ENCODE measurements around the gene DDX42. TPM values are rescaled to one million over a fixed set of nuclear protein-coding genes. Genes with fewer than 3 reads are reported as not detected.

Gene DDX42
- total and polyA plus RNA-seq, 2 experiments from 2014 or later = 57.8 to 101 TPM

DNA sequence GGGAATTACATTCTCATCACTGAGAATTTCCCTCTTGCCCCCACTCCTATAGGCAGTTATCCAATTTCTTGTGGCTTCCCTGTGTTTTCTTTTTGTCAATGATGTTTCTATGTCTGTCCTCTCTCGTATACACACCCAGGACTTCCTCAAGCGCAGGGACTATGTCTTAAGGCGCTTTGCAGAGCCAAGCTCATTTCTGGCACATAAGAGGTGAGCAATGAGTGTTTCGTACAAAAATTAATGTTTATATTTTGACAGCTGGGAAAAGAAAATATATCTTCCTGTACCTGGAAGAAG lies 947 bp downstream of the DDX42 start (continued):
- TF ChIP-seq, protein P1, sequence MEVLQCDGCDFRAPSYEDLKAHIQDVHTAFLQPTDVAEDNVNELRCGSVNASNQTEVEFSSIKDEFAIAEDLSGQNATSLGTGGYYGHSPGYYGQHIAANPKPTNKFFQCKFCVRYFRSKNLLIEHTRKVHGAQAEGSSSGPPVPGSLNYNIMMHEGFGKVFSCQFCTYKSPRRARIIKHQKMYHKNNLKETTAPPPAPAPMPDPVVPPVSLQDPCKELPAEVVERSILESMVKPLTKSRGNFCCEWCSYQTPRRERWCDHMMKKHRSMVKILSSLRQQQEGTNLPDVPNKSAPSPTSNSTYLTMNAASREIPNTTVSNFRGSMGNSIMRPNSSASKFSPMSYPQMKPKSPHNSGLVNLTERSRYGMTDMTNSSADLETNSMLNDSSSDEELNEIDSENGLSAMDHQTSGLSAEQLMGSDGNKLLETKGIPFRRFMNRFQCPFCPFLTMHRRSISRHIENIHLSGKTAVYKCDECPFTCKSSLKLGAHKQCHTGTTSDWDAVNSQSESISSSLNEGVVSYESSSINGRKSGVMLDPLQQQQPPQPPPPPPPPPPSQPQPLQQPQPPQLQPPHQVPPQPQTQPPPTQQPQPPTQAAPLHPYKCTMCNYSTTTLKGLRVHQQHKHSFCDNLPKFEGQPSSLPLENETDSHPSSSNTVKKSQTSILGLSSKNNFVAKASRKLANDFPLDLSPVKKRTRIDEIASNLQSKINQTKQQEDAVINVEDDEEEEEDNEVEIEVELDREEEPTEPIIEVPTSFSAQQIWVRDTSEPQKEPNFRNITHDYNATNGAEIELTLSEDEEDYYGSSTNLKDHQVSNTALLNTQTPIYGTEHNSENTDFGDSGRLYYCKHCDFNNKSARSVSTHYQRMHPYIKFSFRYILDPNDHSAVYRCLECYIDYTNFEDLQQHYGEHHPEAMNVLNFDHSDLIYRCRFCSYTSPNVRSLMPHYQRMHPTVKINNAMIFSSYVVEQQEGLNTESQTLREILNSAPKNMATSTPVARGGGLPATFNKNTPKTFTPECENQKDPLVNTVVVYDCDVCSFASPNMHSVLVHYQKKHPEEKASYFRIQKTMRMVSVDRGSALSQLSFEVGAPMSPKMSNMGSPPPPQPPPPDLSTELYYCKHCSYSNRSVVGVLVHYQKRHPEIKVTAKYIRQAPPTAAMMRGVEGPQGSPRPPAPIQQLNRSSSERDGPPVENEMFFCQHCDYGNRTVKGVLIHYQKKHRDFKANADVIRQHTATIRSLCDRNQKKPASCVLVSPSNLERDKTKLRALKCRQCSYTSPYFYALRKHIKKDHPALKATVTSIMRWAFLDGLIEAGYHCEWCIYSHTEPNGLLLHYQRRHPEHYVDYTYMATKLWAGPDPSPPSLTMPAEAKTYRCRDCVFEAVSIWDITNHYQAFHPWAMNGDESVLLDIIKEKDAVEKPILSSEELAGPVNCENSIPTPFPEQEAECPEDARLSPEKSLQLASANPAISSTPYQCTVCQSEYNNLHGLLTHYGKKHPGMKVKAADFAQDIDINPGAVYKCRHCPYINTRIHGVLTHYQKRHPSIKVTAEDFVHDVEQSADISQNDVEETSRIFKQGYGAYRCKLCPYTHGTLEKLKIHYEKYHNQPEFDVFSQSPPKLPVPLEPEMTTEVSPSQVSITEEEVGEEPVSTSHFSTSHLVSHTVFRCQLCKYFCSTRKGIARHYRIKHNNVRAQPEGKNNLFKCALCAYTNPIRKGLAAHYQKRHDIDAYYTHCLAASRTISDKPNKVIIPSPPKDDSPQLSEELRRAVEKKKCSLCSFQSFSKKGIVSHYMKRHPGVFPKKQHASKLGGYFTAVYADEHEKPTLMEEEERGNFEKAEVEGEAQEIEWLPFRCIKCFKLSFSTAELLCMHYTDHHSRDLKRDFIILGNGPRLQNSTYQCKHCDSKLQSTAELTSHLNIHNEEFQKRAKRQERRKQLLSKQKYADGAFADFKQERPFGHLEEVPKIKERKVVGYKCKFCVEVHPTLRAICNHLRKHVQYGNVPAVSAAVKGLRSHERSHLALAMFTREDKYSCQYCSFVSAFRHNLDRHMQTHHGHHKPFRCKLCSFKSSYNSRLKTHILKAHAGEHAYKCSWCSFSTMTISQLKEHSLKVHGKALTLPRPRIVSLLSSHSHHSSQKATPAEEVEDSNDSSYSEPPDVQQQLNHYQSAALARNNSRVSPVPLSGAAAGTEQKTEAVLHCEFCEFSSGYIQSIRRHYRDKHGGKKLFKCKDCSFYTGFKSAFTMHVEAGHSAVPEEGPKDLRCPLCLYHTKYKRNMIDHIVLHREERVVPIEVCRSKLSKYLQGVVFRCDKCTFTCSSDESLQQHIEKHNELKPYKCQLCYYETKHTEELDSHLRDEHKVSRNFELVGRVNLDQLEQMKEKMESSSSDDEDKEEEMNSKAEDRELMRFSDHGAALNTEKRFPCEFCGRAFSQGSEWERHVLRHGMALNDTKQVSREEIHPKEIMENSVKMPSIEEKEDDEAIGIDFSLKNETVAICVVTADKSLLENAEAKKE (CRISPR knock-in tag; IDR thresholded peaks at IDR 0.05) = no peak
- TF ChIP-seq, protein P2, sequence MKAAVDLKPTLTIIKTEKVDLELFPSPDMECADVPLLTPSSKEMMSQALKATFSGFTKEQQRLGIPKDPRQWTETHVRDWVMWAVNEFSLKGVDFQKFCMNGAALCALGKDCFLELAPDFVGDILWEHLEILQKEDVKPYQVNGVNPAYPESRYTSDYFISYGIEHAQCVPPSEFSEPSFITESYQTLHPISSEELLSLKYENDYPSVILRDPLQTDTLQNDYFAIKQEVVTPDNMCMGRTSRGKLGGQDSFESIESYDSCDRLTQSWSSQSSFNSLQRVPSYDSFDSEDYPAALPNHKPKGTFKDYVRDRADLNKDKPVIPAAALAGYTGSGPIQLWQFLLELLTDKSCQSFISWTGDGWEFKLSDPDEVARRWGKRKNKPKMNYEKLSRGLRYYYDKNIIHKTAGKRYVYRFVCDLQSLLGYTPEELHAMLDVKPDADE (IDR thresholded peaks at IDR 0.05) = no peak
- TF ChIP-seq STAT1 (IDR thresholded peaks at IDR 0.05; ENCODE audit: unreplicated experiment) (no peak), ZNF331 (CRISPR knock-in tag; IDR thresholded peaks at IDR 0.05; ENCODE audit: low read depth) (no peak), EZH2 (IDR thresholded peaks at IDR 0.05; ENCODE audit: low read depth, unreplicated experiment) (no peak)

DNA sequence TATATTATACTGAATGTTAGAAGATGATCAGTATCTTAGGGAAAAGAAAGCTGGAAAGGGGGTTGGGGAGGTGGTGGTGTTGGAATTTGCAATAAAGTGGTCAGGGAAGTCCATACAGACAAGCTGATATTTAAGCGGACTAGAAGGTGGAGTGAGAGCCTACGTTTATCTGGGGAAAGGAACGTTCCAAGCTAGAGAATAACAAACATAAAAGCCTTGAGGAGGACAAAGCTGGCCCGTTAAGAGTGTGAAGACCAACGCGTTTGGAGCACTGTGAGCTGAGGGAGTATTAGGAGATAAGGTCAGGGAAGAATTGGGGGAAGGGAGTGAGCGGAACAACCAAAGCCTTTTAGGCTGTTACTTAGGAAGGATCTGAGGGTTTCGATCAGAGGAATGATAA lies 1.4 kb downstream of the DDX42 start:
- Mint-ChIP-seq H3K4me3 (peak overlapping the region; percentile 95), H3K27me3 (ENCODE audit: insufficient read depth, low read depth, poor library complexity) (peaks cover 14% of the 10 kb centered on the region), H3K4me1 (peaks cover 22% of the 10 kb centered on the region), H3K36me3 (ENCODE audit: low read depth) (peaks cover 48% of the 10 kb centered on the region), H3K27ac (0 out of 2 replicates have a peak overlapping the region, but pooled peaks have one; percentile 2), H3K9me3 (no peaks in the 10 kb centered on the region; the same call in 2 of the 3 replicates)
- Histone ChIP-seq H3K27me3 (ENCODE audit: insufficient read depth) (no peaks in the 10 kb centered on the region), H3F3A (replicated peaks; ENCODE audit: low read depth) (no peaks in the 10 kb centered on the region; the same call in 1 of the 2 replicates), H3K4me3 (peak overlapping the region; percentile 99), H3K4me1 (ENCODE audit: insufficient read depth) (peaks cover 22% of the 10 kb centered on the region), H2AFZ (no peak overlapping the region), H3K27ac (ENCODE audit: low read depth) (peak overlapping the region; percentile 98), H3K36me3 (ENCODE audit: insufficient read depth) (peaks cover 12% of the 10 kb centered on the region; the same call in 1 of the 2 replicates), H4K20me1 (replicated peaks; ENCODE audit: insufficient read depth) (peaks cover 66% of the 10 kb centered on the region), H3K9me2 (ENCODE audit: insufficient read depth) (no peaks in the 10 kb centered on the region), H3K79me2 (replicated peaks; ENCODE audit: insufficient read depth) (peaks cover 90% of the 10 kb centered on the region), H3K4me2 (peak overlapping the region; percentile 96)
- ATAC-seq = no peak
- DNase-seq (ENCODE audit: low spot score) = peak; percentile 5
- TF ChIP-seq ZNF331 (CRISPR knock-in tag; IDR thresholded peaks at IDR 0.05; ENCODE audit: low read depth) (no peak), EZH2phosphoT487 (IDR thresholded peaks at IDR 0.05; ENCODE audit: unreplicated experiment) (no peak), POLR2AphosphoS5 (IDR thresholded peaks at IDR 0.05; ENCODE audit: low read depth) (no peak), EZH2 (IDR thresholded peaks at IDR 0.05; ENCODE audit: low read depth, unreplicated experiment) (no peak), NANOG (IDR thresholded peaks at IDR 0.05; ENCODE audit: borderline replicate concordance) (no peak), JUNB (IDR thresholded peaks at IDR 0.05; ENCODE audit: unreplicated experiment) (no peak)
- TF ChIP-seq, protein P3, sequence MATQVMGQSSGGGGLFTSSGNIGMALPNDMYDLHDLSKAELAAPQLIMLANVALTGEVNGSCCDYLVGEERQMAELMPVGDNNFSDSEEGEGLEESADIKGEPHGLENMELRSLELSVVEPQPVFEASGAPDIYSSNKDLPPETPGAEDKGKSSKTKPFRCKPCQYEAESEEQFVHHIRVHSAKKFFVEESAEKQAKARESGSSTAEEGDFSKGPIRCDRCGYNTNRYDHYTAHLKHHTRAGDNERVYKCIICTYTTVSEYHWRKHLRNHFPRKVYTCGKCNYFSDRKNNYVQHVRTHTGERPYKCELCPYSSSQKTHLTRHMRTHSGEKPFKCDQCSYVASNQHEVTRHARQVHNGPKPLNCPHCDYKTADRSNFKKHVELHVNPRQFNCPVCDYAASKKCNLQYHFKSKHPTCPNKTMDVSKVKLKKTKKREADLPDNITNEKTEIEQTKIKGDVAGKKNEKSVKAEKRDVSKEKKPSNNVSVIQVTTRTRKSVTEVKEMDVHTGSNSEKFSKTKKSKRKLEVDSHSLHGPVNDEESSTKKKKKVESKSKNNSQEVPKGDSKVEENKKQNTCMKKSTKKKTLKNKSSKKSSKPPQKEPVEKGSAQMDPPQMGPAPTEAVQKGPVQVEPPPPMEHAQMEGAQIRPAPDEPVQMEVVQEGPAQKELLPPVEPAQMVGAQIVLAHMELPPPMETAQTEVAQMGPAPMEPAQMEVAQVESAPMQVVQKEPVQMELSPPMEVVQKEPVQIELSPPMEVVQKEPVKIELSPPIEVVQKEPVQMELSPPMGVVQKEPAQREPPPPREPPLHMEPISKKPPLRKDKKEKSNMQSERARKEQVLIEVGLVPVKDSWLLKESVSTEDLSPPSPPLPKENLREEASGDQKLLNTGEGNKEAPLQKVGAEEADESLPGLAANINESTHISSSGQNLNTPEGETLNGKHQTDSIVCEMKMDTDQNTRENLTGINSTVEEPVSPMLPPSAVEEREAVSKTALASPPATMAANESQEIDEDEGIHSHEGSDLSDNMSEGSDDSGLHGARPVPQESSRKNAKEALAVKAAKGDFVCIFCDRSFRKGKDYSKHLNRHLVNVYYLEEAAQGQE (IDR thresholded peaks at IDR 0.05; ENCODE audit: unreplicated experiment) = no peak
- TF ChIP-seq, protein P2 (IDR thresholded peaks at IDR 0.05) = no peak
- TF ChIP-seq, protein P4, sequence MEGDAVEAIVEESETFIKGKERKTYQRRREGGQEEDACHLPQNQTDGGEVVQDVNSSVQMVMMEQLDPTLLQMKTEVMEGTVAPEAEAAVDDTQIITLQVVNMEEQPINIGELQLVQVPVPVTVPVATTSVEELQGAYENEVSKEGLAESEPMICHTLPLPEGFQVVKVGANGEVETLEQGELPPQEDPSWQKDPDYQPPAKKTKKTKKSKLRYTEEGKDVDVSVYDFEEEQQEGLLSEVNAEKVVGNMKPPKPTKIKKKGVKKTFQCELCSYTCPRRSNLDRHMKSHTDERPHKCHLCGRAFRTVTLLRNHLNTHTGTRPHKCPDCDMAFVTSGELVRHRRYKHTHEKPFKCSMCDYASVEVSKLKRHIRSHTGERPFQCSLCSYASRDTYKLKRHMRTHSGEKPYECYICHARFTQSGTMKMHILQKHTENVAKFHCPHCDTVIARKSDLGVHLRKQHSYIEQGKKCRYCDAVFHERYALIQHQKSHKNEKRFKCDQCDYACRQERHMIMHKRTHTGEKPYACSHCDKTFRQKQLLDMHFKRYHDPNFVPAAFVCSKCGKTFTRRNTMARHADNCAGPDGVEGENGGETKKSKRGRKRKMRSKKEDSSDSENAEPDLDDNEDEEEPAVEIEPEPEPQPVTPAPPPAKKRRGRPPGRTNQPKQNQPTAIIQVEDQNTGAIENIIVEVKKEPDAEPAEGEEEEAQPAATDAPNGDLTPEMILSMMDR (conservative IDR thresholded peaks at IDR 0.05; ENCODE audit: low read depth in 2 of 2) = no peak
